Measurements from ENCODE around the gene DPYSL5. TPM values are rescaled to one million over a fixed set of nuclear protein-coding genes. Genes with fewer than 3 reads are reported as not detected.

The DPYSL5 gene
- polyA plus RNA-seq, 2 of the 4 experiments (the other 2 are of a cell fraction) = 2.5 to 8.2 TPM

DNA sequence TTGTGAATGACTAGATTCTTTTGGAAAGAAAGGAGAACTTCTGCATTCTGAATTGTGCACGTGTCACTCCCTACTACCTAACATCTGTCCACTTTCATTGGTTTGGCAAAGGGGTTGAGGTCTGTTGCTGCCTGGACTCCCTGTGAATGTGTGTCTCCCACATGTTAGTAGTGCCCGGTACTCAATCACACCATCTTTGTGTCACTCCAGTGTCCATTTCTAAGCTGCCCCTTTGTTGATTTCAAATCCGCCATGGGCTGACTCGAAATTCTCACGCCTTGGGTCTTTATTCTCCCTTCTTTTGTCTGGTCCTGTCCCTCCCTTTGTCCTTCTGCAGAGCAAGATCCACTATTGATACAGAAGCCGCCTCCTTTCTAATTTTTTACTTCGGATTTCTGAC lies 7.5 kb downstream of the DPYSL5 start:
- DNase-seq (ENCODE audit: low read depth in 1 of 2, low spot score in 1 of 2) = no peak
- H3K27ac ChIP-seq = no peak overlapping the region
- POLR2A ChIA-PET = no interaction called here
- no peak for FAIRE-seq
- H3K4me2 ChIP-seq = no peak overlapping the region
- CTCF ChIA-PET = interaction anchor here (1.9 to 25.2 kb wide), 3 partner anchors 10 to 169 kb away, joined by 5 to 669 read pairs (median 30); no protein-coding TSS in a partner anchor
- H3K4me3 ChIP-seq = no peak overlapping the region
- ATAC-seq = no peak
- 57% methylated on average over 7 of the region's 7 CpGs for WGBS (ENCODE audit: missing lambda C conversion rate)
- H3K9me3 ChIP-seq = no peaks in the 10 kb centered on the region
- no peaks in the 10 kb centered on the region for H3K4me1 ChIP-seq
- TF ChIP-seq CEBPB (IDR thresholded peaks at IDR 0.05) (no peak), KDM5A (IDR thresholded peaks at IDR 0.05) (no peak), MYC (IDR thresholded peaks at IDR 0.05; ENCODE audit: borderline replicate concordance, low read length) (no peak), SMC3 (IDR thresholded peaks at IDR 0.05) (no peak), BCL3 (IDR thresholded peaks at IDR 0.05) (no peak), EHMT2 (IDR thresholded peaks at IDR 0.05; ENCODE audit: low read depth) (no peak), RARB (CRISPR knock-in tag; IDR thresholded peaks at IDR 0.05) (no peak), RCOR1 (IDR thresholded peaks at IDR 0.05; ENCODE audit: low read depth, low read length) (no peak), SREBF2 (IDR thresholded peaks at IDR 0.05) (no peak), NPAS2 (CRISPR knock-in tag; IDR thresholded peaks at IDR 0.05; ENCODE audit: borderline replicate concordance) (no peak), FOXS1 (CRISPR knock-in tag; IDR thresholded peaks at IDR 0.05) (no peak)
- TF ChIP-seq, protein P1, sequence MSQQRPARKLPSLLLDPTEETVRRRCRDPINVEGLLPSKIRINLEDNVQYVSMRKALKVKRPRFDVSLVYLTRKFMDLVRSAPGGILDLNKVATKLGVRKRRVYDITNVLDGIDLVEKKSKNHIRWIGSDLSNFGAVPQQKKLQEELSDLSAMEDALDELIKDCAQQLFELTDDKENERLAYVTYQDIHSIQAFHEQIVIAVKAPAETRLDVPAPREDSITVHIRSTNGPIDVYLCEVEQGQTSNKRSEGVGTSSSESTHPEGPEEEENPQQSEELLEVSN (IDR thresholded peaks at IDR 0.05; ENCODE audit: borderline replicate concordance, low read depth) = no peak

DNA sequence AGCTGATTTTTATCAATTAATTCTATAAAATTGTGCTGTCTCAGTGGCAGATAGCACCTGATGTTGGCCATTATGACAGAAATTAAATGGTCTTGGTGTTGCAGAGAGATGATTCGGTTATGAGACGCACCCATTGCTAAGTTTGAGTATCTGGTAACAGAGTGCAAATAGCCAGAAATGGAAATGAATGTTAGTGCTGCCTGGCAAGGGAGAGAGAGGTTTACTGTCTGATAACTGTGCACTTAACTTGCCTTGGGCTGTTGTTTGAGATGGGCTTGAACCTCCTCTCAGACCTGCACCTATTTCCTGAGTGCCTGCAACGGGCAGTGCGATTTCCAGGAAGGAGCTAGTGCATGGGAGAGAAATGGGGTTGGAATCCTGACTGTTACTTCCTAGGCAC lies 11.7 kb downstream of the DPYSL5 start:
- no peak overlapping the region for H3K4me3 ChIP-seq
- CTCF ChIA-PET = interaction anchor here (0.6 to 25.2 kb wide), 6 partner anchors 10 to 157 kb away, joined by 3 to 669 read pairs (median 5); partner anchors contain the start of gene DPYSL5
- no peak for TF ChIP-seq GATA3 (IDR thresholded peaks at IDR 0.05; ENCODE audit: borderline replicate concordance)
- TF ChIP-seq, protein P2, sequence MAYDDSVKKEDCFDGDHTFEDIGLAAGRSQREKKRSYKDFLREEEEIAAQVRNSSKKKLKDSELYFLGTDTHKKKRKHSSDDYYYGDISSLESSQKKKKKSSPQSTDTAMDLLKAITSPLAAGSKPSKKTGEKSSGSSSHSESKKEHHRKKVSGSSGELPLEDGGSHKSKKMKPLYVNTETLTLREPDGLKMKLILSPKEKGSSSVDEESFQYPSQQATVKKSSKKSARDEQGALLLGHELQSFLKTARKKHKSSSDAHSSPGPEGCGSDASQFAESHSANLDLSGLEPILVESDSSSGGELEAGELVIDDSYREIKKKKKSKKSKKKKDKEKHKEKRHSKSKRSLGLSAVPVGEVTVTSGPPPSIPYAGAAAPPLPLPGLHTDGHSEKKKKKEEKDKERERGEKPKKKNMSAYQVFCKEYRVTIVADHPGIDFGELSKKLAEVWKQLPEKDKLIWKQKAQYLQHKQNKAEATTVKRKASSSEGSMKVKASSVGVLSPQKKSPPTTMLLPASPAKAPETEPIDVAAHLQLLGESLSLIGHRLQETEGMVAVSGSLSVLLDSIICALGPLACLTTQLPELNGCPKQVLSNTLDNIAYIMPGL (CRISPR knock-in tag; IDR thresholded peaks at IDR 0.05; ENCODE audit: borderline replicate concordance) = no peak
- TF ChIP-seq HDAC2 (IDR thresholded peaks at IDR 0.05) = no peak
- TF ChIP-seq CEBPB (IDR thresholded peaks at IDR 0.05) = no peak
- TF ChIP-seq SREBF2 (IDR thresholded peaks at IDR 0.05) = no peak
- no peak for TF ChIP-seq JUNB (IDR thresholded peaks at IDR 0.05)
- no peak for TF ChIP-seq KDM1A (IDR thresholded peaks at IDR 0.05; ENCODE audit: low read depth)
- no peak for TF ChIP-seq CHD2 (IDR thresholded peaks at IDR 0.05; ENCODE audit: low read length, partially characterized antibody)
- no peak for TF ChIP-seq TP53 (CRISPR knock-in tag; IDR thresholded peaks at IDR 0.05)
- TF ChIP-seq, protein P3, sequence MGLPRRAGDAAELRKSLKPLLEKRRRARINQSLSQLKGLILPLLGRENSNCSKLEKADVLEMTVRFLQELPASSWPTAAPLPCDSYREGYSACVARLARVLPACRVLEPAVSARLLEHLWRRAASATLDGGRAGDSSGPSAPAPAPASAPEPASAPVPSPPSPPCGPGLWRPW (IDR thresholded peaks at IDR 0.05) = no peak
- no peak for TF ChIP-seq JUN (IDR thresholded peaks at IDR 0.05)
- TF ChIP-seq, protein P4, sequence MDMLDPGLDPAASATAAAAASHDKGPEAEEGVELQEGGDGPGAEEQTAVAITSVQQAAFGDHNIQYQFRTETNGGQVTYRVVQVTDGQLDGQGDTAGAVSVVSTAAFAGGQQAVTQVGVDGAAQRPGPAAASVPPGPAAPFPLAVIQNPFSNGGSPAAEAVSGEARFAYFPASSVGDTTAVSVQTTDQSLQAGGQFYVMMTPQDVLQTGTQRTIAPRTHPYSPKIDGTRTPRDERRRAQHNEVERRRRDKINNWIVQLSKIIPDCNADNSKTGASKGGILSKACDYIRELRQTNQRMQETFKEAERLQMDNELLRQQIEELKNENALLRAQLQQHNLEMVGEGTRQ (IDR thresholded peaks at IDR 0.05) = no peak
- TF ChIP-seq RFX5 (IDR thresholded peaks at IDR 0.05) = no peak
- TF ChIP-seq, protein P5, sequence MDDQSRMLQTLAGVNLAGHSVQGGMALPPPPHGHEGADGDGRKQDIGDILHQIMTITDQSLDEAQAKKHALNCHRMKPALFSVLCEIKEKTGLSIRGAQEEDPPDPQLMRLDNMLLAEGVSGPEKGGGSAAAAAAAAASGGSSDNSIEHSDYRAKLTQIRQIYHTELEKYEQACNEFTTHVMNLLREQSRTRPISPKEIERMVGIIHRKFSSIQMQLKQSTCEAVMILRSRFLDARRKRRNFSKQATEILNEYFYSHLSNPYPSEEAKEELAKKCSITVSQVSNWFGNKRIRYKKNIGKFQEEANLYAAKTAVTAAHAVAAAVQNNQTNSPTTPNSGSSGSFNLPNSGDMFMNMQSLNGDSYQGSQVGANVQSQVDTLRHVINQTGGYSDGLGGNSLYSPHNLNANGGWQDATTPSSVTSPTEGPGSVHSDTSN (IDR thresholded peaks at IDR 0.05) = no peak
- TF ChIP-seq, protein P6, sequence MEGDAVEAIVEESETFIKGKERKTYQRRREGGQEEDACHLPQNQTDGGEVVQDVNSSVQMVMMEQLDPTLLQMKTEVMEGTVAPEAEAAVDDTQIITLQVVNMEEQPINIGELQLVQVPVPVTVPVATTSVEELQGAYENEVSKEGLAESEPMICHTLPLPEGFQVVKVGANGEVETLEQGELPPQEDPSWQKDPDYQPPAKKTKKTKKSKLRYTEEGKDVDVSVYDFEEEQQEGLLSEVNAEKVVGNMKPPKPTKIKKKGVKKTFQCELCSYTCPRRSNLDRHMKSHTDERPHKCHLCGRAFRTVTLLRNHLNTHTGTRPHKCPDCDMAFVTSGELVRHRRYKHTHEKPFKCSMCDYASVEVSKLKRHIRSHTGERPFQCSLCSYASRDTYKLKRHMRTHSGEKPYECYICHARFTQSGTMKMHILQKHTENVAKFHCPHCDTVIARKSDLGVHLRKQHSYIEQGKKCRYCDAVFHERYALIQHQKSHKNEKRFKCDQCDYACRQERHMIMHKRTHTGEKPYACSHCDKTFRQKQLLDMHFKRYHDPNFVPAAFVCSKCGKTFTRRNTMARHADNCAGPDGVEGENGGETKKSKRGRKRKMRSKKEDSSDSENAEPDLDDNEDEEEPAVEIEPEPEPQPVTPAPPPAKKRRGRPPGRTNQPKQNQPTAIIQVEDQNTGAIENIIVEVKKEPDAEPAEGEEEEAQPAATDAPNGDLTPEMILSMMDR (IDR thresholded peaks at IDR 0.05) = no peak
- DNase-seq (ENCODE audit: low read depth in 1 of 2, low spot score in 1 of 2) = no peak
- H3K4me1 ChIP-seq = no peaks in the 10 kb centered on the region
- H3K27ac ChIP-seq = no peak overlapping the region
- no peaks in the 10 kb centered on the region for H3K9me3 ChIP-seq
- no peak for ATAC-seq
- WGBS (ENCODE audit: missing lambda C conversion rate) = 71% methylated on average over 4 of the region's 4 CpGs
- no peak for FAIRE-seq
- POLR2A ChIA-PET = no interaction called here
- H3K4me2 ChIP-seq = no peak overlapping the region

Measured in A549 (cell line).